PFSK-1 (cell line): Measurements from ENCODE around the gene CASP8AP2.

ENCODE experiments used
- POLR2AphosphoS5 ChIP-seq: IDR thresholded peaks from 2 replicates; pipeline ENCODE4 v1.6.1; 2012; ENCODE audit warnings: low read depth, mild to moderate bottlenecking, control low read depth, low read length, moderate library complexity
- REST ChIP-seq, 2 experiments: IDR thresholded peaks; 2 replicates each; pipeline versions ENCODE4 v1.6.1 to v1.8.0; 2011 to 2012; ENCODE audit warnings: low read depth in 2 of 2, low read length in 2 of 2, control low read depth in 1 of 2, inconsistent platforms in 1 of 2, mild to moderate bottlenecking in 1 of 2, moderate library complexity in 1 of 2; ENCODE audit not compliant: insufficient read depth in 1 of 2
- TAF1 ChIP-seq: IDR thresholded peaks from 2 replicates; pipeline ENCODE4 v1.6.1; 2012; ENCODE audit warnings: low read length, control low read depth, borderline replicate concordance; ENCODE audit not compliant: insufficient read depth

- TF ChIP-seq REST (IDR thresholded peaks at IDR 0.05; ENCODE audit: insufficient read depth in 1 of 2, low read depth in 2 of 2, low read length in 2 of 2) (no peak), TAF1 (no peak), POLR2AphosphoS5 (no peak)
These were observed 32.4 kb upstream of the CASP8AP2 start for GRCh38 chr6:89797317-89797716.
